Mesodermal cell (in vitro differentiated cells): ENCODE results near the gene FAM219B. TPM values are rescaled to one million over a fixed set of nuclear protein-coding genes. Genes with fewer than 3 reads are reported as not detected.
"Not testable (repeated sequence)": the region's sequence is repeated elsewhere in the genome, so short reads cannot be mapped to it uniquely, and the experiment has no call there.

Source experiments
- H3K27ac ChIP-seq: 2 replicates; pipeline ENCODE4 v1.7.0; 2013; ENCODE audit warnings: mild to moderate bottlenecking, low read depth, low read length, moderate library complexity; ENCODE audit not compliant: severe bottlenecking
- H3K36me3 ChIP-seq: 2 replicates; pipeline ENCODE4 v1.7.1; 2013; ENCODE audit warnings: mild to moderate bottlenecking, low read length, moderate library complexity; ENCODE audit not compliant: control insufficient read depth, insufficient read depth
- H3K4me1 ChIP-seq: one replicate; pipeline ENCODE4 v1.7.1; 2013; ENCODE audit warnings: mild to moderate bottlenecking, low read length; ENCODE audit not compliant: insufficient read depth, control insufficient read depth, poor library complexity, severe bottlenecking
- H3K4me3 ChIP-seq: 2 replicates; pipeline ENCODE4 v1.7.0; 2013; ENCODE audit warnings: low read length, control low read depth, mild to moderate bottlenecking; ENCODE audit not compliant: insufficient read depth, poor library complexity, severe bottlenecking; ENCODE audit errors: extremely low read depth
- H3K9me3 ChIP-seq: 2 replicates; pipeline ENCODE4 v1.7.1; 2013; ENCODE audit warnings: mild to moderate bottlenecking, low read length, moderate library complexity; ENCODE audit not compliant: control insufficient read depth
- WGBS, 2 experiments: methylation state at CpG; one replicate each; pipeline ENCODE4 v1.1.5; 2013; ENCODE audit warnings: missing lambda C conversion rate in 2 of 2; ENCODE audit not compliant: insufficient coverage in 2 of 2; 5-methylcytosine and 5-hydroxymethylcytosine counted together
- polyA plus RNA-seq, 2 experiments: library from polyadenylated mRNA; stranded (reverse); fragments of 50-300 nt; gene quantifications; one replicate each; pipeline ENCODE4 v1.2.3, GENCODE V29; 2013

FAM219B gene
- polyA plus RNA-seq (2013, experiment 1 of 2): 49.4 TPM
- 44.3 TPM for polyA plus RNA-seq (2013, experiment 2 of 2)

- Histone ChIP-seq H3K4me1 (peaks cover 17% of the 10 kb centered on the region), H3K36me3 (peaks cover 54% of the 10 kb centered on the region)
- 1% methylated on average over 50 to 64 of the region's 74 CpGs for WGBS, 2 experiments
Observed at GRCh38 chr15:74906450-74907162, at the start of gene FAM219B. FAM219B (minus strand) TSS chr15:74906851; CDS start chr15:74906800, 51 bp downstream.

GRCh38 chr15:74955796-74956647 lies 49.4 kb upstream of the FAM219B start:
- Histone ChIP-seq H3K4me1 (peaks cover 23% of the 10 kb centered on the region), H3K9me3 (no peaks in the 10 kb centered on the region), H3K27ac (no peak overlapping the region), H3K36me3 (no peaks in the 10 kb centered on the region), H3K4me3 (peak overlapping the region; percentile 44)
- 3 to 4% methylated on average over 70 to 78 of the region's 88 CpGs for WGBS, 2 experiments

More at GRCh38 chr15:74906450-74907162, at the start of gene FAM219B:
- Histone ChIP-seq H3K27ac (peak within 1 kb of the TSS; percentile 80), H3K4me3 (peak within 1 kb of the TSS; percentile 98), H3K9me3 (no peaks in the 10 kb centered on the region)

- Histone ChIP-seq H3K4me1 (peaks cover 24% of the 10 kb centered on the region), H3K9me3 (no peaks in the 10 kb centered on the region), H3K27ac (peak overlapping the region; percentile 81), H3K36me3 (no peaks in the 10 kb centered on the region), H3K4me3 (peak overlapping the region; percentile 44)
- 51 to 67% methylated on average over 5 to 6 of the region's 8 CpGs for WGBS, 2 experiments
Observed at GRCh38 chr15:74955017-74955416, 48.4 kb upstream of the FAM219B start.

GRCh38 chr15:74954515-74954914 lies 47.9 kb upstream of the FAM219B start:
- H3K36me3 ChIP-seq: no peaks in the 10 kb centered on the region
- peak overlapping the region; percentile 81 for H3K27ac ChIP-seq
- H3K4me3 ChIP-seq: peak overlapping the region; percentile 44
- H3K9me3 ChIP-seq: no peaks in the 10 kb centered on the region
- H3K4me1 ChIP-seq: peaks cover 24% of the 10 kb centered on the region

- Histone ChIP-seq H3K36me3 (no peaks in the 10 kb centered on the region), H3K27ac (no peak overlapping the region), H3K9me3 (no peaks in the 10 kb centered on the region), H3K4me3 (no peak overlapping the region), H3K4me1 (peaks cover 24% of the 10 kb centered on the region)
- 78 to 79% methylated on average over 3 of the region's 3 CpGs for WGBS, 2 experiments
Observed at GRCh38 chr15:74951006-74951405, 44.4 kb upstream of the FAM219B start.

GRCh38 chr15:74950078-74950908 lies 43.6 kb upstream of the FAM219B start:
- Histone ChIP-seq H3K36me3 (no peaks in the 10 kb centered on the region), H3K4me3 (no peak overlapping the region), H3K27ac (no peak overlapping the region), H3K9me3 (no peaks in the 10 kb centered on the region), H3K4me1 (peaks cover 21% of the 10 kb centered on the region)
- 49 to 58% methylated on average over 5 to 6 of the region's 7 CpGs for WGBS, 2 experiments

- WGBS, 2 experiments: 0 to 1% methylated on average over 58 to 66 of the region's 85 CpGs
- Histone ChIP-seq H3K27ac (peak within 1 kb of the TSS; percentile 91), H3K4me3 (peak within 1 kb of the TSS; percentile 92), H3K4me1 (no peaks in the 10 kb centered on the region), H3K9me3 (no peaks in the 10 kb centered on the region), H3K36me3 (peaks cover 17% of the 10 kb centered on the region)
Observed at GRCh38 chr15:74937590-74938371, 31.1 kb upstream of the FAM219B start, which contains the start of gene COX5A. COX5A (minus strand) TSS chr15:74938073; CDS start chr15:74938014, 59 bp downstream.

GRCh38 chr15:74937272-74937589 lies 30.6 kb upstream of the FAM219B start:
- peak overlapping the region; percentile 91 for H3K27ac ChIP-seq
- H3K4me1 ChIP-seq: no peaks in the 10 kb centered on the region
- H3K36me3 ChIP-seq: peaks cover 18% of the 10 kb centered on the region
- H3K4me3 ChIP-seq: peak overlapping the region; percentile 92
- WGBS, 2 experiments: 0 to 1% methylated on average over 15 to 17 of the region's 18 CpGs
- no peaks in the 10 kb centered on the region for H3K9me3 ChIP-seq

GRCh38 chr15:74935193-74935592 lies 28.5 kb upstream of the FAM219B start:
- H3K27ac ChIP-seq, H3K4me3 ChIP-seq, H3K9me3 ChIP-seq, H3K4me1 ChIP-seq: not testable (repeated sequence)
- WGBS, 2 experiments: no CpG with 5 or more reads among the region's 3 CpGs
- peaks cover 37% of the 10 kb centered on the region for H3K36me3 ChIP-seq

- Histone ChIP-seq H3K36me3 (peaks cover 49% of the 10 kb centered on the region), H3K4me1 (no peaks in the 10 kb centered on the region), H3K4me3 (no peak overlapping the region), H3K9me3 (no peaks in the 10 kb centered on the region), H3K27ac (no peak overlapping the region)
- 100% methylated on average over 2 of the region's 2 CpGs for WGBS, 2 experiments
Observed at GRCh38 chr15:74933573-74933972, 26.9 kb upstream of the FAM219B start.
